Activated naive CD4-positive, alpha-beta T cell treated with anti-CD3 and anti-CD28 coated beads, Interleukin-2, amount 50 U/mL, for 24 hours (primary cell): ENCODE measurements around the gene WBP11.

Experiments
- H3K27ac Mint-ChIP-seq: one replicate; pipeline ENCODE4 v1.8.0; 2021; ENCODE audit warnings: mild to moderate bottlenecking, mixed read lengths
- H3K27me3 Mint-ChIP-seq: one replicate; pipeline ENCODE4 v1.8.0; 2021; ENCODE audit warnings: mixed read lengths
- H3K36me3 Mint-ChIP-seq: one replicate; pipeline ENCODE4 v1.8.0; 2021; ENCODE audit warnings: mixed read lengths
- H3K4me1 Mint-ChIP-seq: one replicate; pipeline ENCODE4 v1.8.0; 2021; ENCODE audit warnings: mixed read lengths
- H3K4me3 Mint-ChIP-seq: one replicate; pipeline ENCODE4 v1.8.0; 2021; ENCODE audit warnings: mild to moderate bottlenecking, mixed read lengths
- H3K9me3 Mint-ChIP-seq: one replicate; pipeline ENCODE4 v1.8.0; 2021; ENCODE audit warnings: mixed read lengths

WBP11 gene

GRCh38 chr12:14834509-14834908, 31.2 kb upstream of the WBP11 start:
- Mint-ChIP-seq H3K9me3 (no peaks in the 10 kb centered on the region), H3K36me3 (peaks cover 2% of the 10 kb centered on the region), H3K27me3 (peaks cover 7% of the 10 kb centered on the region), H3K4me1 (no peaks in the 10 kb centered on the region), H3K4me3 (no peak overlapping the region), H3K27ac (no peak overlapping the region)

DNA sequence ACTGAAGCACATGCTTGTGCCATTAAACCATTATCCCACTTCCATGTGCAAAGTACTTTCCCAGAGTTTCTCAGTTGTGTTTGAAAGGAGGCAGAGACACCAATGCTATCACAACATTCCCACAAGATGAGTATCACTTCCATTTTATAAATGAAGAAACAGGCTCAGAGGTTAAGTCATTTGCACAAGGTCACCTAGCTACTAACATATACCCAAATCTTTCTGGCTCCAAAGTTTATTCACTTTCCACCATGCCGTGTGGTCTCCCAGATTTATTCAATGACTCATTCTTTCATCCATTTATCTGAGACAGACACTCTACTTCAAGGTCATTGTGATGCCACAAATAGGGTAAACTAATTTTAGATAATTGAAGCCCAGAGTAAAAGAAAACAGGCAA, 30.7 kb upstream of the WBP11 start:
- no peaks in the 10 kb centered on the region for H3K4me1 Mint-ChIP-seq
- peaks cover 7% of the 10 kb centered on the region for H3K27me3 Mint-ChIP-seq
- H3K36me3 Mint-ChIP-seq: peaks cover 2% of the 10 kb centered on the region
- H3K4me3 Mint-ChIP-seq: no peak overlapping the region
- no peaks in the 10 kb centered on the region for H3K9me3 Mint-ChIP-seq
- H3K27ac Mint-ChIP-seq: no peak overlapping the region

GRCh38 chr12:14833336-14833735, 30.1 kb upstream of the WBP11 start:
- H3K4me3 Mint-ChIP-seq: no peak overlapping the region
- H3K27me3 Mint-ChIP-seq: peaks cover 7% of the 10 kb centered on the region
- H3K36me3 Mint-ChIP-seq: peaks cover 2% of the 10 kb centered on the region
- H3K4me1 Mint-ChIP-seq: no peaks in the 10 kb centered on the region
- H3K27ac Mint-ChIP-seq: no peak overlapping the region
- H3K9me3 Mint-ChIP-seq: no peaks in the 10 kb centered on the region

DNA sequence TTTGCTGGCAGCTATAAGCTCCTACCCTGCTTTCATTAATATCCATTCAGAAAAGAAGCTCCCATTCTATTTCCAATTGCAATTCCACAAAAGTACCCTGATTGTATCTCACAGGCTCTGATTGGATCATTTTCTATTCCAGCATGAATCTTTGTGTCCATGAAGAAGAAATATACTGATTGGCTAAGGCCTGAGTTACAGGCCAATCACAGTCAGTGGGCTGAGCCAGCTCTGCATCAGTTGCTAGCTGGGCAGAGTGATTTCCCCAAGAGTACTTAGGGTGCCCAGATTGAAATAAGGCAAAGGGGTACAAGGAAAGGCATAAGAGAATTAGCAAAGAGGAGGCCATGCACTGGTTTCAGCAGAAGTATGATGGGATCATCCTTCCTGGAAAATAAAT, 25.6 kb upstream of the WBP11 start:
- Mint-ChIP-seq H3K36me3 (peaks cover 2% of the 10 kb centered on the region), H3K27me3 (peaks cover 1% of the 10 kb centered on the region), H3K9me3 (no peaks in the 10 kb centered on the region), H3K4me3 (no peak overlapping the region), H3K4me1 (peaks cover 5% of the 10 kb centered on the region), H3K27ac (no peak overlapping the region)

DNA sequence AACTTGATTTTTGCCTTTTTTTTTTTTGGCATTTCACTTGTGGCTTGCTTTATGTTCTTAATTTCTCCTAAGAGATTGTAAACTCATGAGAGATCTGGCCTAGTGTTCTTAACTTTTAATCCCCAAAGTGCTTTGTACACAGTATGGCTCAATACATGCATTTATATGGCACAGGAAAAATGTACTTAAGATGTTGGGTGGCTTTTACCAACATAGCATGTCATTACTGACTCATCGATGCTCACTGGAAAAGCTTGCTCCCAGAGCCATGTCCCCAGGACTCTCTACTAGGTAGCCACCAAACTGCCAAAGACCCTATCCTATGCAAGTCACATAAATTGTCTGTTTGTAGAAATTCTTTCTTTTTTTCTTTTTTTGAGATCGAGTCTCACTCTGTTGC, 23.8 kb upstream of the WBP11 start:
- Mint-ChIP-seq H3K36me3 (no peaks in the 10 kb centered on the region), H3K4me1 (peaks cover 5% of the 10 kb centered on the region), H3K27ac (no peak overlapping the region), H3K9me3 (no peaks in the 10 kb centered on the region), H3K27me3 (peaks cover 1% of the 10 kb centered on the region), H3K4me3 (no peak overlapping the region)

- no peak overlapping the region for H3K27ac Mint-ChIP-seq
Measured at GRCh38 chr12:14826491-14826890, 23.2 kb upstream of the WBP11 start.

DNA sequence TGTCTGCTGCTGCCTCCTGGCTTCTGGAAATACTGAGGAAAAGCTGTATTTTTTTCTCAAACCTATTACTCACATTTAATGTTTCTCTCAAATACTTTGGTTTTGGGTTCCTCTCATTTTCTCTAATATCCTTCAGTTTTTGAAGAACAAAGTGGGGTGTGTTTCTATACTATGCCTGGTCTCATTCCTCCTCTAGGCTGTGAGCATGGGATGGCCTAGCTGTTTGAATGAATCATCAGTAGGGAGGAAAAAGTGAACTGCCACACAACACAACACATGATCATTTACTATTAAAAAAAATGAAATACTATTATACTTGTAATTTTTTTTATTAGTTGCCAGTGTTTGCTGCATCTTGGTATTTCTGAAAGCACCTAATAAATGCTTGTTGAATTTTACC, 22.0 kb upstream of the WBP11 start:
- Mint-ChIP-seq H3K4me3 (no peak overlapping the region), H3K27ac (no peak overlapping the region), H3K4me1 (peaks cover 5% of the 10 kb centered on the region), H3K9me3 (no peaks in the 10 kb centered on the region), H3K27me3 (no peaks in the 10 kb centered on the region), H3K36me3 (peaks cover 2% of the 10 kb centered on the region)

More at GRCh38 chr12:14826491-14826890, 23.2 kb upstream of the WBP11 start:
- Mint-ChIP-seq H3K27me3 (no peaks in the 10 kb centered on the region), H3K4me3 (no peak overlapping the region), H3K9me3 (no peaks in the 10 kb centered on the region), H3K36me3 (peaks cover under 1% of the 10 kb centered on the region), H3K4me1 (peaks cover 5% of the 10 kb centered on the region)

DNA sequence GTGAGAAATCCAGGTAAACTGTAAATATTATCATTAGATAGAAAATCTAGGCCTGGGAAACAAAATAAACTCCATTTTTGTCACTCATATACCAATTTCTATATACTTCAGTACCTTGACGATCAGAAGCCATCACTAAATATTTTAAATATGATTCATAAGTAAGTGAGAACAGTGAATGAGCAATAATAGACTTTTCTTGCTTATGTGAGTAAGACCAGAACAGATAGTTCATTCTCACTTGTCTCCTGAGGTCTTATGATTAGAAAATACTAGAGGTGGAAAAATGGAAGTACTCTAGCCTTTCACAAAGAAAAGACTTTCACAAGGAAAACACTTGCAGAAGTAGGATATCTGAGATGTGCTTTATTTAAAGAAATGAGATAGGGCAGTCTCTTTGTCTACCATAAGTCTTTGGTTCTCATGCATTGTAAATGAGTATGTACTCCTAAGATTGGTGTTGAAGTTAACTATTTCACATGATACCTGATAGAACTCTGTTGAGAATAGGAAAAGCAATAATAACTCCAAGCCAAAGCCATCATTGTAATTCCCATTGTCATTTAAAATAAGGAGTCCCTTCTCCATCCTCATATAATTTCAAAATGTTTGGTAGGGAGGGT, 20.8 kb upstream of the WBP11 start:
- no peaks in the 10 kb centered on the region for H3K9me3 Mint-ChIP-seq
- peaks cover 2% of the 10 kb centered on the region for H3K36me3 Mint-ChIP-seq
- no peak overlapping the region for H3K4me3 Mint-ChIP-seq
- peaks cover 5% of the 10 kb centered on the region for H3K4me1 Mint-ChIP-seq
- H3K27me3 Mint-ChIP-seq: no peaks in the 10 kb centered on the region
- H3K27ac Mint-ChIP-seq: no peak overlapping the region

- H3K4me1 Mint-ChIP-seq: peaks cover 16% of the 10 kb centered on the region
- peak within 1 kb of the TSS; percentile 38 for H3K27ac Mint-ChIP-seq
- no peaks in the 10 kb centered on the region for H3K9me3 Mint-ChIP-seq
- H3K36me3 Mint-ChIP-seq: no peaks in the 10 kb centered on the region
- no peak within 1 kb of the TSS for H3K4me3 Mint-ChIP-seq
- no peaks in the 10 kb centered on the region for H3K27me3 Mint-ChIP-seq
Measured at GRCh38 chr12:14814014-14814413, 10.7 kb upstream of the WBP11 start, which contains the start of gene SMCO3. TSS of gene SMCO3 (minus strand) at chr12:14814182. CDS start at chr12:14806680, 7,502 bp downstream.

DNA sequence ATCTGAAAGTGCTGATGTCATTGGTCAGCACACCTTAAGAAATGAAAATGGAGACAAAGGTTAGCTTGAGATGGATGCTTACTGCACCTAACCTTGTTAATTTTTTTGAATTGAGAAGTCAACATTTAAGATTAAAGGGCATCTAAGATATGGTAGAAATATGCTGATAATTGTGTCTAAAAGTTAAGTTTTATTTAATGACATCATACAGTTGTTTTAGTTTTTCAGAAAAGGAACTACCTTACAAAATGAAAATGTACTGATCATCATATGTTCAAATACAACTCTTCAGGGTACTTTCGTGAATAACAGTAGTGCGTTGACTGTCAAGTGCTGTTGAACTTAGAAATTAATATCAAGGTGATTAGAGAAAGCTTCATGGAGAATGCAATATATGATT, 8.2 kb upstream of the WBP11 start:
- H3K9me3 Mint-ChIP-seq: no peaks in the 10 kb centered on the region
- peaks cover 16% of the 10 kb centered on the region for H3K4me1 Mint-ChIP-seq
- H3K27ac Mint-ChIP-seq: no peak overlapping the region
- H3K4me3 Mint-ChIP-seq: no peak overlapping the region
- no peaks in the 10 kb centered on the region for H3K36me3 Mint-ChIP-seq
- H3K27me3 Mint-ChIP-seq: no peaks in the 10 kb centered on the region

DNA sequence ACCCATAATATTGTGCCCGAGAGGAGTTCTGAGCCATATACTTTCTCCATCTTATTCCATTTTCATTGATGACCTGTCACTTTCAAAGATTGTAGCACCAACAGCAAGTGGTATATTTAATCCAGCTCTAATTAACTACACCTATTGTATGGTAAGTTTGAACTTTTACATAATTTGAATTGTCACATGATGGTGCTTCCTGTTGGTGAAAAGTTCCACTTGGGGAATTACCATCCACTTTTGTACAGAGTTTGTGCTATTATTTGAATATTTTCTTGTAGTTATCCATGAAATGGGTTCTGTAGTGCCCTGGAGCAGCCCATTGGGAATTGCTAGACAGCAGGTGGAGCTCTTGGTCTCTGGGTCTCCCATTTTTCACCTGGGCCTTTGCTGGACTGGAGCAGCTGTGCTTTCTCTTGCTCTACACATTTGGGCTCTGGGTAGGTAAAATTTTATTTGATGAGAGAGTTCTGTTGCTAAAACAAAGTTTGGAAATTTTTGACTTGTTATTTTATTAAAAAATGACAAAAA, 7.7 kb upstream of the WBP11 start:
- Mint-ChIP-seq H3K36me3 (no peaks in the 10 kb centered on the region), H3K27ac (peak overlapping the region; percentile 30), H3K27me3 (no peaks in the 10 kb centered on the region), H3K4me1 (peaks cover 16% of the 10 kb centered on the region), H3K9me3 (no peaks in the 10 kb centered on the region), H3K4me3 (no peak overlapping the region)

GRCh38 chr12:14810167-14810952, 7.1 kb upstream of the WBP11 start:
- peaks cover 21% of the 10 kb centered on the region for H3K4me1 Mint-ChIP-seq
- peak overlapping the region; percentile 49 for H3K27ac Mint-ChIP-seq
- no peaks in the 10 kb centered on the region for H3K36me3 Mint-ChIP-seq
- H3K27me3 Mint-ChIP-seq: no peaks in the 10 kb centered on the region
- no peaks in the 10 kb centered on the region for H3K9me3 Mint-ChIP-seq
- H3K4me3 Mint-ChIP-seq: no peak overlapping the region

GRCh38 chr12:14803830-14804160, 517 bp upstream of the WBP11 start:
- no peaks in the 10 kb centered on the region for H3K9me3 Mint-ChIP-seq
- H3K4me1 Mint-ChIP-seq: peaks cover 28% of the 10 kb centered on the region
- no peak overlapping the region for H3K27ac Mint-ChIP-seq
- no peak overlapping the region for H3K4me3 Mint-ChIP-seq
- H3K27me3 Mint-ChIP-seq: no peaks in the 10 kb centered on the region
- H3K36me3 Mint-ChIP-seq: peaks cover 4% of the 10 kb centered on the region

- no peaks in the 10 kb centered on the region for H3K9me3 Mint-ChIP-seq
- no peak overlapping the region for H3K4me3 Mint-ChIP-seq
- no peaks in the 10 kb centered on the region for H3K27me3 Mint-ChIP-seq
- H3K27ac Mint-ChIP-seq: no peak overlapping the region
- H3K36me3 Mint-ChIP-seq: peaks cover 4% of the 10 kb centered on the region
- peaks cover 28% of the 10 kb centered on the region for H3K4me1 Mint-ChIP-seq
Measured at GRCh38 chr12:14802721-14803010, 612 bp downstream of the WBP11 start.

DNA sequence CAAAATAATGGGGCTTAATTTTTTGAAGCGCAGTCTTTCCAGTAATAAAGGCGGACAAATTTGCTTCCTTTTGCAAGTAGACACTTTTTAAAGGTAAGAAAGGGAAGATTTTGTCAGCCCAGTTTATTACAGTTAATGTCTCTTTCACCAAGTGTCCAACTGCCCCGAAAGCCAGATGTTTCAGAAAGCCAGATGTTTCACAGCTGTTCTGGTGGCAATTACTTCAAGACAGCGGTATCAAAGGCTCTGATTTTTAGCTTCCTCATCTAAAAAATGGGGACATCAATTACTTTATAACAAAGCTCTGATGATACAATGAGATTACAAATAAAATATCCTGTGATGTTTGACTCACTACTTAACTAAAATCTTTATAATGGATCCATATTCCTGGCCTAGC, 1.0 kb downstream of the WBP11 start:
- peaks cover 7% of the 10 kb centered on the region for H3K36me3 Mint-ChIP-seq
- H3K27ac Mint-ChIP-seq: no peak overlapping the region
- no peak overlapping the region for H3K4me3 Mint-ChIP-seq
- no peaks in the 10 kb centered on the region for H3K9me3 Mint-ChIP-seq
- H3K27me3 Mint-ChIP-seq: no peaks in the 10 kb centered on the region
- H3K4me1 Mint-ChIP-seq: peaks cover 33% of the 10 kb centered on the region

- Mint-ChIP-seq H3K9me3 (no peaks in the 10 kb centered on the region), H3K27me3 (no peaks in the 10 kb centered on the region), H3K4me3 (no peak overlapping the region), H3K27ac (peak overlapping the region; percentile 17), H3K36me3 (peaks cover 18% of the 10 kb centered on the region), H3K4me1 (peaks cover 5% of the 10 kb centered on the region)
Measured at GRCh38 chr12:14795028-14795448, 8.2 kb downstream of the WBP11 start.
